HG03103 (cell line): ENCODE results near the gene FZD7.

Experiments
- ATAC-seq: cut with Tn5 transposase; IDR thresholded peaks from one replicate; pipeline ENCODE4 v1.9.1; 2021; ENCODE audit warnings: low read depth; ENCODE audit not compliant: unreplicated experiment

The FZD7 gene

GRCh38 chr2:202009581-202009980 lies 24.1 kb upstream of the FZD7 start:
- no peak for ATAC-seq

GRCh38 chr2:202014318-202014717 lies 19.3 kb upstream of the FZD7 start:
- no peak for ATAC-seq

- ATAC-seq, result no peak
These were observed 18.9 kb upstream of the FZD7 start for GRCh38 chr2:202014759-202015211.

GRCh38 chr2:202015471-202015870 lies 18.2 kb upstream of the FZD7 start:
- ATAC-seq, result no peak

- ATAC-seq, result no peak
These were observed 17.0 kb upstream of the FZD7 start for GRCh38 chr2:202016579-202017227.

- ATAC-seq, result no peak
These were observed 15.7 kb upstream of the FZD7 start for GRCh38 chr2:202017940-202018339.

GRCh38 chr2:202018950-202019349 lies 14.7 kb upstream of the FZD7 start:
- no peak for ATAC-seq

GRCh38 chr2:202019689-202020450 lies 13.8 kb upstream of the FZD7 start:
- no peak for ATAC-seq

GRCh38 chr2:202022755-202023154 lies 10.9 kb upstream of the FZD7 start:
- ATAC-seq, result no peak

GRCh38 chr2:202023198-202023903 lies 10.3 kb upstream of the FZD7 start:
- no peak for ATAC-seq

GRCh38 chr2:202023904-202024266 lies 9.8 kb upstream of the FZD7 start:
- ATAC-seq, result no peak

GRCh38 chr2:202024871-202025270 lies 8.8 kb upstream of the FZD7 start:
- no peak for ATAC-seq

GRCh38 chr2:202025816-202026215 lies 7.8 kb upstream of the FZD7 start:
- no peak for ATAC-seq

- ATAC-seq, result no peak
These were observed 7.1 kb upstream of the FZD7 start for GRCh38 chr2:202026507-202026906.

GRCh38 chr2:202030691-202031090 lies 3.0 kb upstream of the FZD7 start:
- no peak for ATAC-seq

GRCh38 chr2:202031246-202031951 lies 2.3 kb upstream of the FZD7 start:
- ATAC-seq, result no peak

- peak; percentile 8 for ATAC-seq
These were observed 774 bp upstream of the FZD7 start for GRCh38 chr2:202032846-202033316.

GRCh38 chr2:202034249-202035088 lies 814 bp downstream of the FZD7 start:
- peak; percentile 6 for ATAC-seq

- ATAC-seq, result no peak
These were observed 1.7 kb downstream of the FZD7 start for GRCh38 chr2:202035089-202035940.
